HL-60/S4 treated with retinoic acid at 250 ng/mL for 4 days and 3 days (cell line): Measurements from ENCODE around the gene SLC12A2.

Source experiments
- in situ Hi-C: fragments of 300-500 bp; cut with MboI; formaldehyde crosslinking; loops from 2 replicates; pipeline ENCODE4 v1.7.0; 2022; ENCODE audit warnings: low sequenced_read_pairs

The SLC12A2 gene

GRCh38 chr5:128097224-128097623 is 13.7 kb downstream of the SLC12A2 start:
- in situ Hi-C loops = no loop called here

GRCh38 chr5:128097781-128098180 is 14.2 kb downstream of the SLC12A2 start:
- in situ Hi-C loops = no loop called here

GRCh38 chr5:128099944-128100343 is 16.4 kb downstream of the SLC12A2 start:
- in situ Hi-C loops = no loop called here

DNA sequence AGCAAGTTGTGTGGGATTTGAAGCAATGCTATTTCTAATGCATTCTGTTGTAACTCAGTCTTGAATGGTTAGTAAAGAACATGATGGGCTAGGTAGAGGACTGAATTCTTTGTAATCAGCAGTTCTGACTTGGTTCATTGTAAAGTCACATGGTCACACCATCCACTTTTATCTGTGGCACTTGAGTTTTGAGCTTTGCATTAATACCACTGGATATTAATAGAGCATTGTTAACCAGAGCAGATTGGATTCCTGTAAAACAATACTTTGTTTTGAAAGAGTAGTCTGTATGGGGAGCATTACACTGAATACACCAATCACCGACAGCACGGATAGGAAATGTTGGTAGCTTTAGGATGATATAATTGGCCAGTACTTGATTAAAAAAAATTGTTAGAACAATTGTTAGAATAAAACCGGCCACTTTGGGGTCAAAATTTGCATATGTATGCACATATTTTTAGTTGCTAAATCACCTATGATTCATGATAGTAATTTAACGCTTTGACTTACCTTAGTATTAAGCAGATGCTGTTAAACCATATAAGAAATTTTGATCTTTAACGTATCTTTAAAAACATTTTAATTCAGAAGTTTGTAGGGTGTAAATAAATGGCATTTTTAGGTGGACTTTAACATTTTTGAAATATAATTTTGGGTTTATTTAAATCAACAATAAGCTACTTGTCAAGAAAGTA is 17.4 kb downstream of the SLC12A2 start:
- in situ Hi-C loops = no loop called here

- in situ Hi-C loops = no loop called here
Measured at GRCh38 chr5:128101676-128102075, 18.1 kb downstream of the SLC12A2 start.

GRCh38 chr5:128105203-128105602 is 21.6 kb downstream of the SLC12A2 start:
- in situ Hi-C loops = no loop called here

- in situ Hi-C loops = no loop called here
Measured at GRCh38 chr5:128109138-128109537, 25.6 kb downstream of the SLC12A2 start.

DNA sequence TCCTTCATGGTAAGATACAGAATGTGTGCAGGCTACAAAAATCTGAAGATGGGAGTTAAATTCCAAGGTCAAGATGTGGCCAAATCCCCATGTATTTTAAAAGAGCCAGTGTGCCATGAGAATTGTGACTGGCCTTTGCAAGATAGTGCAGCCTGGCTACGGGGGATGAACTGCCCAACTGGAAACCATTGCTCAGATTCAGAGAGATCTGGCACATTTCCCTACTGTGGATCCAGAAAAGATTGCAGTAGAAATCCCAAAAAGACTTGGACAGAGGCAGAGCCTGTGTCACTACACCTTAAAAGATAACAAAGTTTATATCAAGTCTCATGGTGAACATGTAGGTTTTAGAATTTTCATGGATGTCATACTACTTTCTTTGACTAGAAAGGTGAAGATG is 26.2 kb downstream of the SLC12A2 start:
- in situ Hi-C loops = no loop called here

- in situ Hi-C loops = no loop called here
Measured at GRCh38 chr5:128111818-128112448, 28.4 kb downstream of the SLC12A2 start.

- in situ Hi-C loops = no loop called here
Measured at GRCh38 chr5:128116445-128116844, 32.9 kb downstream of the SLC12A2 start.

GRCh38 chr5:128118214-128118613 is 34.6 kb downstream of the SLC12A2 start:
- in situ Hi-C loops = no loop called here

DNA sequence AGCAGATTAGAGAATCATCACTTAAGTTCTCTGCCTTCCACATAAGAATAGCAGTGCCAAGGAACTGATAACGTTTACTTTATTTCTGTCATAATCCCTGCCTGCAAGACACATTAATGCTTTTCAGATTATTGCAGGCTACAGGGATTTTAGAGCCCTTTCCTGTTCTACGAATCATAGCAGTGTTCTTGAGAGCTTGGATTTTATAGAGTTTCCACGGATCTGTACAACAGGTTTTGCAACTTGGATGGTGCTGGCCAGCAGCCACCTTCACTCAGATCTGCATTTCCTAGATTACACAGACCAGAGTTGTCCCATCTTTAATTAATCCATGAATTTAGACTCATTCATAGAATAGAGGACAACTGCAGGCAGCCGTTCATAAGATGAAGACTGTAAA is 38.1 kb downstream of the SLC12A2 start:
- in situ Hi-C loops = no loop called here

GRCh38 chr5:128123936-128124335 is 40.4 kb downstream of the SLC12A2 start:
- in situ Hi-C loops = no loop called here

GRCh38 chr5:128126241-128126640 is 42.7 kb downstream of the SLC12A2 start:
- in situ Hi-C loops = no loop called here

DNA sequence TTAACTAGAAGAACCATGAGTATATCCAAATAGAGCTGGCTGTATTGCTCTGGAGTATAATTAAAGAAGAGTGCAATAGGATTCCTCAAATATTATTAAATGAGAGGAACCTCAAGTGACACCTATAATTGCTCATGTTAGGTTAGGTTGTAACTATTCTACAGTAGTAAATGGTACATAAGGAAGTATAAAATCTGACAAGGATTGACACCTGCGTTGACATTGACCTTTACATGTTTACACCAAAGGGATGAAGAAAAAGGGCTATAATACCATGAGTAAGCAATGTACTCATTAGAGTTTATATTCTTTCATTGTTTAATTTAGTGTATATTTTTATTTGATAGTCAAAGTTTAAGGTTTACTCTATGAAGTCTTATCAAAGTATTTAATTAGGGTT is 48.9 kb downstream of the SLC12A2 start:
- in situ Hi-C loops = no loop called here

DNA sequence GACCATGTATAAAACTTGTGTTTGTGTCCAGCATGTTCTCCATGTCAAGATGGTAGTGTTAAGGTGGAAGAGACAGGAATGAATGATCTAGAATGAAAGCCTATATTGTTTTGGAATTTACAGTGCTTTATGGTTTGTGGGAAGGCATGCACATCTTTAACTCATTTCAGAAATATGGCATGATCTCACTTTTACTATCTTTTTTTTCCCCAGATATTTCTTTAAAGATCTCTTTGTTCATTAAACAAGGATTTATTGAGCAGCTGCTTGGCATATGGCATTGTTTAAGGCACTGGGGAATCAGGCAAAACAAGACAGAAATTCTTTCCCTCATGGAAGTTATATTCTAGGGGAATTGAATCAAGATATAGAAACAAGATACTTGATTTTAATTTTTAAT is 51.7 kb downstream of the SLC12A2 start:
- in situ Hi-C loops = no loop called here

DNA sequence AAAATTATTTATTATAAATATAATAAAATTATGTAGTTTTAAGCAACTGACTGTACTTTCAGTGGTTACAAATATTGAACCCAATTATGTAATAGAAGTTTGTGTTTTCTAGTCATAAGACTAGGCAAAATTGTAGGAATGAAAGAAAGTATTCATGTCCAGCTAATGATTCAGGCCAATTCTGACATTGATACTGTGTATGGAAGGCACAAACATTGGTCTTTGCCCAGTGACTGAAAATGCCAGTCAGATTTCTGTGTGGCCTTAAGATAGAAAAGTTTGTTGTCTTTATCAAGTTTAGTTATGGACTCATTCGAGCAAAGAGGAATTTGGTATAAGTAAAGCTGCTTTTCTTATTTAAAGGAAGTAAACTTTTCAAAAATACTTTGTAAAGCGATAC is 60.3 kb downstream of the SLC12A2 start:
- in situ Hi-C loops = no loop called here

DNA sequence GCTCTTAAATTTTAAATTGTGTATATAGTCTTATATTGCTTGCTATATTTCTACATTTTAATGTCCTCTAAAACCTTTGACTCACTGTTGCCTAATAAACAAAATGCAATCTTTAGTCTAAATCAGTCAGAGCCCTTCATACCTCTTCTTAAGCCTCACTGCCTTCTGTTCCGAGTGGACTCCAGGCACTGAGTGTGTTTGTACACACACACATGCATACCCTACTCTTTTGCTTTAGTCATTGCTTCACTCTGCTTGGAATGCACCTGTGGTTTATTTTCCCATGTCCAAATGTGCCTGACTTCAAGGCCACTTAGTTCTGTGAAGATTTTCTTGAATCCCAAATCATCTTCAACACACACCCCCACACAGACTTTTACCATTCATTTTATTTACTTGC is 60.9 kb downstream of the SLC12A2 start:
- in situ Hi-C loops = no loop called here

DNA sequence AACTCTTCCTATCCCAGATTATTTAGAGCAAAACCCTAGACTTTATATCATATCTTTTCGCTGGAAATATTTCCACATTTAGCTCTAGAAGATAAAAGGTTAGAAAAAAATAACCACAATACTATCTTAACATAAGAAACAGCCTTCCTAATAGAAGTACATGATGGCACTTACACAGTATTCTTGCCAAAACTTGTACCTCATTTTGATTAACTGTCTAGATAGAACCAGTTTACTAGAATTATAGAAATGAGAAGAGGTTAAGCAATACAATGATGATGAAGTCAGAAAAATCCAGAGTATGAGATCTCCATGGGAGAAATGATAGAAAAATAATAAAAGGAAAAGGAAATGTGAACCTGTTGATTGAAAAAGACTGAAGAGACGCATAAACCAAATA is 63.1 kb downstream of the SLC12A2 start:
- in situ Hi-C loops = no loop called here

GRCh38 chr5:128154943-128155342 is 71.4 kb downstream of the SLC12A2 start:
- in situ Hi-C loops = no loop called here

DNA sequence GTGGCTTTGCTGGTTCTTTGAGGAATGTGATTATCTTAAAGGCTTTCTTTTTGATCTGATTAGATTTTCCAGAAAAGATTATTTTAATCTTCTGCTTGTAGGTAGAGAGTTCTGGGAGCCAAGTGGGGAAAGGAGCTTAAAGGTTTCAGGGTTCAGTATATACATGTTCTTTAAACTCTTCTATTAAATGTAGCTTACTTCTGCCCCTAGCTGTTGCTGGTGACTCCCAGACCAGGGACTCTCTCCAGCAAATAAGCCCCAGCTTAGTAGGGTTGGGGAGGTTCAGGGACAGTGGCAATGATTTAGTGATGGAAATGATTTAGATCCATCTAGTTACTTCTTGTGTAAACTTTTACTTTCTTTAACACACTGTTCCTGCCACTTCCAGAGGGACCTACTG is 72.2 kb downstream of the SLC12A2 start:
- in situ Hi-C loops = no loop called here

- in situ Hi-C loops = no loop called here
Measured at GRCh38 chr5:128156521-128156920, 73.0 kb downstream of the SLC12A2 start.

DNA sequence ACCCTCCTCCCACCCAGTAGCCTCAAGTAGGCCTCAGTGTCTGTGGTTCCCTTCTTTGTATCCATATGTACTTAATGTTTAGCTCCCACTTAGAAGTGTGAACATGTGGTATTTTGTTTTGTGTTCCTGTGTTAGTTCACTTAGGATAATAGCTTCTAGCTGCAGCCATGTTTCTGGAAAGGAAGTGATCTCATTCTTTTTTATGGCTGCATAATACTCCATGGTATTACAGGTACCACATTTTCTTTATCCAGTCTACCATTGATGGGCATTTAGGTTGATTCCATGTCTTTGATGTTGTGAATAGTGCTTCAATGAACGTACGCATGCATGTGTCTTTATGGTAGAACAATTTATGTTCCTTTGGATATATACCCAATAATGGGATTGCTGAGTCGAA is 74.8 kb downstream of the SLC12A2 start:
- in situ Hi-C loops = no loop called here
